Measurements from ENCODE around the gene RHOG.

RHOG gene

DNA sequence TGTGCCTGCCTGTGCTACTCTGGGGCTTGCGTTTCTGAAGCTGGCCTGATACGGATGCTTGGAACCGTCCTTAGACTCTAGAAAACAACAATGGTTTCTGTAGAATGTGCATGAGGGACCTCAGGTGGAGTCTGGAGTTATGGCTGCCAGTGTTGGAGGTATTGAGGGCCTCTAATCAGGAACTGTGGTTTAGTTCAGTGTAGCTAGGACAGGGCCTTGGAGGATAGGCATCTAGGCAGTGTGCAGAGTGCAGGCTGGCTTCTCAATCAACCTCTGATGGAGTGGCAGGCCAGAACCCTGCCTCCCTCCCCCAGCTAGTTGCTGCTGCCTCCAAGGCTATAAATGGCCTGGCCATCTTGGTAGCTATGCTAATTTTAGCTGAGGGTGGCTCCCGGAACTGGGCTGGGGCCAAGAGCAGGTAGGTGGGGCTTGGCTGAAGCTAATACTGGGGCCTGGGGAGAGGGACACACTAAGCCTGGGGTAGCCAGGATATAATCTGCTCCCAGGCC is 18.7 kb upstream of the RHOG start:
- no peak for DNase-seq (ENCODE audit: low read depth)

DNA sequence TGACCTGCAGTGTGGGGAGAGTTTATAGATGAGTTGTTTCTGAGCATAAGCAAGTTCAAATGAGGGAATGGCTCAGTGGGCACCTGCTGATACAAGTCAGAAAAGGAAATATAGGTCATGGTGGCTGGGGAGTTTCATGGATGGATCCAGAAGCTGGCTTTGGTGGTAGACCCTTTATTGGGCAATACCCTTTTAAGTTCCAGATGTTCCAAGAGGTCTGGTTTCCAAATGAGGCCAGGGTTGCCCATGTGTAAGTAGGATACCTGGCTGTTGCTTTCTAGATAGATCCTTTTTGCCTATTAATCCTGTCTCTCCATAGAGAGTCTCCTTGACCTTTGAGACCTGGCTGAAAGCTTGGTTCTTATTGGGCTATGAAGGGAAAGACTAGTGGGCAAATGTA is 16.9 kb upstream of the RHOG start:
- DNase-seq (ENCODE audit: low read depth) = no peak

DNA sequence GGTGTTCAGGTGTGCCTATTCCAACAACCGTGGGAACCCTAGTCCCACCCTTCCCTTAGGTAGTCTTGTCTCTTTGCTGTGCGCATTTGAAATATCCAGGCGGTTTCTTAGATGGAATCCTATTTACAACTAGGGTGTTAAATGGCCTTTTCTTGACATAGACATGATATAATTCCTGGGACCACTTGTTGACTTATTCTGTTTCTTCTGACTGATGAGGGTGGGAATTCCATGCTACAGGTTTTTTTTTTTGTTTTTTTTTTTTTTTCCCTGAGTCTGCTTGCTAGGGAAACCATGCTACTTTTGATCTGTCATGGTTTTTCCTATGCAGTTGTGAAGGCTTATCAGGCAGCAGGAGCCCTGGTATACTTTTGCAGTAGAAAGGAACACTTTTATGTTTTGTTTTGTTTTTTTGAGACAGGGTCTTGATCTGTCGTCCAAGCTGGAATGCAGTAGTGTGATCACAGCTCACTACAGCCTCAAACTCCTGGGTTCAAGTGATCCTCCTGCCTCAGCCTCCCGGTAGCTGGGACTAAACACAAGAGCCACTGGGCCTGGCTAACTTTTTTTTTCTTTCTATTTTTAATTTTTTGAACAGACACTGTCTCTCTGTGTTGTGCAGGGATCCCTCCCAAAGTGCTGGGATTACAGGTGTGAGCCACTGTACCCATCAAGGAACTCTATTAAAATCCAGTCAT is 16.2 kb upstream of the RHOG start:
- DNase-seq (ENCODE audit: low read depth) = no peak

DNA sequence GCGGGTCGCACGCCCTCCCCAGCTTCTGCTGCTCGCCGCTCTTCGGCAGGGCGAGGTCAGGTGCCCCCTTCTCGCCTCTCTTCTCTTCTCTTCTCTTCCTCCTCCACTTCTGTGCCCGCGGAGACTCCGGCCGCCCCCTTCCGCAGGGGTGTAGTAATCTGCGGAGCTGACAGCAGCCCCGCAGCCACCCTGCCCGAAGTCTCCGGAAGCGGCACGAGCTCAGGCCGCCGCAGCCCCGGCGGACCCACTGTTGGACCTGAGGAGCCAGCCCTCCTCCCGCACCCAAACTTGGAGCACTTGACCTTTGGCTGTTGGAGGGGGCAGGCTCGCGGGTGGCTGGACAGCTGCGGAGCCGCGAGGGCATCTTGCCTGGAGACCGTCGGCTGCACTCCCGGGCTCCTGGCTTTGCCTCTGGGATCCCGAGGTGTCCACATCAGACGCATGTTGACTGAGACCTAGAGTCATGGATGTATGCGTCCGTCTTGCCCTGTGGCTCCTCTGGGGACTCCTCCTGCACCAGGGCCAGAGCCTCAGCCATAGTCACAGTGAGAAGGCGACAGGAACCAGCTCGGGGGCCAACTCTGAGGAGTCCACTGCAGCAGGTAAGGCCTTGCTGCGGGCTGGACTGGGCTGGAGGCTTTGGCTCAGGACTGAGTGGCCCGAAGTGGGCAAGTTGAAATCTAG is 15.2 kb upstream of the RHOG start:
- no peak for DNase-seq (ENCODE audit: low read depth)

DNA sequence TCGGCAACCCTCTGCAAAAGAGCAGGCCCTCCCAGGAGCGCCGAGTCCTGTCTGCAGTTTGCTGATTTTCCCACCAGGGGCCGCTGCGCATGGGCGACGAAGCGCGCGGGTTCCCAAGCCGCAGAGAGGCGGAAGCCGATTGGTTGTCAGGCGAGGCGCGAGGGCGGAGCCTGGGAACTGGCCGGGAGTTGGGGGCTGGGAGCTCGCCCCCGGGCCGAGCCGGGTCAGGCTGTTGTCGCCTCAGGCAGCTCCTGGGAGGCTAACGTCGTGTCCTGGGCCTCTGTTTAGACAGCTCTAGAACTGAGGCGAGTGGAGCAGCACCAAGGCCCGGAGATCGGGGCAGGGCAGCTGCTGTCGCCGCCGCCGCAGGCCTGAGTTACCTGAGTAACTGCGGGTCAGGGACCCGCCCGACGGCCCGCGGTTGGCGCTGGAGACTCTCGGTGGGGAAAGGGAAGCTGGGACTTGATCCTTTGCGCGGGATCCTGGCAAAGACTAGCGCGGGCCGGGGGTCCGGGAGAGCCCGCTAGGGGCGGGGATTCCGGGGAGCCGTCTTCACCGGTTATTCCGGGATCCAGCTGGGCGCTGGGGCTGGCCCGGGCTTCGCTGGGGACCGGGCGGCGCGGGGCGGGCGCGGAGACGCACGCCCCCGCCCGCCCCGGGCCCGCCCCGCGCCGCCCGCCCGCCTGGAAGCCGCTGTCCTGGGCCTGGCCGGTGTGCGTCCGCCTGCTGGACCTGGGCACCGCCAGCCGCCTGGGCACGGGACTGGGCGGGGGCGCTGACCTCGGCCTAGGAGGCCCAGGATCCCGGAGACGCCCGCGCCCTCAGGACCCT is 14.4 kb upstream of the RHOG start, which contains the start of gene STIM1:
STIM1 (plus strand) TSS at position 688 of the 831 bp plus-strand sequence. CDS start 607 bp downstream, outside the sequence.
- DNase-seq (ENCODE audit: low read depth) = peak; percentile 97

DNA sequence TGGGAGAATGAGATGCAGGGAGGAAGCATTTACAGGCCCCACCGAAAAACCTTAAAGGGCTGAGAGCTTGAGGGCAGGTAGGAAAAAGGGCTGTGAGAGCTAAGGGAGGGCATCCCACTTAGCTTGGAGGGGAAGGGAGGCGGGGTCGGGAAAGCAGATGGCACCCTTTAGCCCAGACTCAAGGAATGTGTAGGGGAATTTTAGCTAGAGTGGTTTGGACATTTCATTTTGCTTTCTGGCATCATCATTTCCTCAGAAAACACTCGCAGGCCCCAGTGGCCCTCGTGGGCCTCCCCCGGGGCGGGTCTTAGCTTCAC is 13.9 kb upstream of the RHOG start:
- no peak for DNase-seq (ENCODE audit: low read depth)

DNA sequence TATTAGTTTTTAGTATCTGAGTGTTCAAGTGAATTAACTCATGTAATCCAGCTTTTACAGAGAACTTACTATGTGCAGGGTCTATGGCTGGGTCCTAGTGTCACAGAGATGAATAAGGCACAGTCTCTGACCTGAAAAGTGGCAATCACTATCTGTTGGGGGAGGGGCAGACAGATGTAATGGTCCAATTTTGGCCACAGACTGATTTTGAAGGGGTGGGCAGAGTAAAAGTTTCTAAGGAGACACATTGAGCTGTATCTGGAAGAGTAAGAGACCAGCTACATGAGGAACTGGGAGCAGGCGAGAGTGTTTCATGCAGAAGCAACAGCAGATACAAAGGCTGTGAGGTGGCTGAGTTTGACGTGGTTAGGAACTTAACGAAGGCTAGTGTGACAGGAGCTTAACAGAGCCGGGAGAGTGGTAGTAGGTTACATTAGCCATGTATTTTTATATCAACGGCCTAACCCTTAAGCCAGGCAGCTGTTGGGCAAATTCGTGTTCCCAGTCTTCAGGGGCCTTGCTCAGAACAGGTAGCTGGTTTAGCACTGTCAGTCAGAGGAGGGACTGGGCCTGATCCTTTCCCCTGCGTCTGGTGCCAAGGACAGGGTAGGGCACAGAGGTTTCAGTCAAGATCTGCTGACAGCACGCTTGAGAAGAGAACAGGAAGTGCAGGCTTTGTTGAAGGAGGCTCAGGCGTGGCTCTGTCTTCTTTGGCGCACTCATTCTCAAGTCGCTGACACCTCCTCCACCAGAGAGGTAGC is 13.3 kb upstream of the RHOG start:
- no peak for DNase-seq (ENCODE audit: low read depth)

DNA sequence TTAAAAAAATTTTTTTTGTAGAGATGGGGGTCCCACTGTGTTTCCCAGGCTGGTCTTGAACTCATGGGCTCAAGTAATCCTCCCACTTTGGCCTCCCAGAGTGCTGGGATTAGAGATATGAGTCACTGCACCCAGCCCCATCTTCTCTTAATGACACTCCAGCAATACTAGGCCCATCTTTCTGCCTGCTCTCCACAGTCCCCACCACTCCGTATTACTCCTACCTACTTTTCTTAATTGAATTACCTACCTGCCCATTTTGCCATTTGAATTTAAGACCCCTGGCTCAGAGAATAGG is 12.7 kb upstream of the RHOG start:
- no peak for DNase-seq (ENCODE audit: low read depth)

DNA sequence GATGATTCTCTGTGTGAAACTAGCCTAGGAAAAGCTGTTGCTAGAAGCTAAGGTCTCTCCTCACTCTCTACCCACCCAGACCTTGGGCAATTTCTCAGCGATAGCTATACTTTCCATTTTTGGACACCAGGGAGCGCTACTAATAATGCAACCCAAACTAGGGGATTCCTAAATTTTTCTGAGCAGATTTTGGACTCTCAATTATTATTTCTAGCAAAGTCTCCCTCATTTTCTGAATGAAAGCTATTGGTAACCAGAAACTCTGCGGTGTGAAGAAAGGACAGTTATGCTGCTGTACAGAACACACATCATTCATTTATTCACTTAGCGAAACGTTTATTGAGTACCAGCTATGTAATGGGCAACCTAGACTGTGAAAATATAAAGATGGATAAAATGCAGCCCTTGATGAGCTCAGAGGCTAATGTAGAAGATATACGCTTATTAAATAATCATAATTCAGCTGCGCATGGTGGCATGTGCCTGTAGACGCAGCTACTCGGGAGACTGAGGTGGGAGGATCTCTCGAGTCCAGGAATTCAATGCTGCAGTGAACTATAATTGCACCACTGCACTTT is 8.6 kb upstream of the RHOG start:
- no peak for DNase-seq (ENCODE audit: low read depth)

DNA sequence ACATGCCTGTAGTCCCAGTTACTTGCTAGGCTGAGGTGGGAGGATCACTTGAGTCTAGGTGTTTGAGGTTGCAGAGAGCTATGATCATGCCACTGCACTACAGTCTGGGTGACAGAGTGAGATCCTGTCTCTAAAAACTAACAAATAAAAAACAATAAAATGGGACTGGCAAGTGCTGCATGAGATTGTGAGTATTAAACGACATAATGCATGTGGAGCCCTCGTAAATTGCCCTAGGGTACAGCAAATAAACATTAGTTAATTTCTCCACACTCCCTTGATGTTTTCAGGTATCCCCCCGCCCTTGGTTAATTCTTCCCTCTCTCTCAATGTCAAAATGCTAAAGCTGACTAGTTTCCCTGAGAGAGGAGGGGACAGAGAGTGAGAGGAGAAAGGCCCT is 4.9 kb upstream of the RHOG start:
- DNase-seq (ENCODE audit: low read depth) = no peak

DNA sequence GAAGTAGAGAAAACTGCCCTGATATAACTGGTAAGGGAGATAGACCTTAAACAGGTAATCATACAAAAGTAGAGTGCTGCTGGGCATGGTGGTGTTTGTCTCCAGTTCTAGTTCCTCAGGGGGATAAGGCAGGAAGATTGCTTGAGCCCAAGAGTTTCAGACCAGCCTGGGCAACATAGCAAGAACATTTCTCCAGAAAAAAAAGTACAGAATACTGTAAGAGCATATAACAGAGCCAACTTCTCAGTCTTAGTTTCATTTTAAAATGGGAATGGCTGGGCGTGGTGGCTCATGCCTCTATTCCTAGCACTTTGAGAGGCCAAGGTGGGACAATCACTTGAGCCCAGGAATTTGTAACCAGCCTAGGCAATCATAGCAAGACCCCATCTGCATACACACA is 4.5 kb upstream of the RHOG start:
- DNase-seq (ENCODE audit: low read depth) = no peak

DNA sequence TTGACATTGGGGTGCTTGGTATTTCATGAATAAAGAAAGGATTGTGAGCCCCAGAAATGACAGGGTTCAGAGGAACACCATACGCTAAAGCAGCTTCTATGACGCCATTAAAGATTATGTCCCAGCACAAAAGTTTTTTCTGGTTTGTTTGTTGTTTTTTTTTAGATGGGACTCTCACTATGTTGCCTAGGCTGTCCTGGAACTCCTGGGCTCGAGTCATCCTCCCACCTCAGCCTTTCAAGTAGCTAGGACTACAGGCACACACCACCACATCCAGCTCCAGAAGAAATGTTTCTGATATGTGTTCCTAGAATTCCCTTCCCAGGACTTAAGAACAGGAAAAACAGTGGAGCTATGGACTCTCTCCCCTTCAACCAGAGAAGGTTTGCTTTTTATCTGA is 2.6 kb upstream of the RHOG start:
- DNase-seq (ENCODE audit: low read depth) = no peak

DNA sequence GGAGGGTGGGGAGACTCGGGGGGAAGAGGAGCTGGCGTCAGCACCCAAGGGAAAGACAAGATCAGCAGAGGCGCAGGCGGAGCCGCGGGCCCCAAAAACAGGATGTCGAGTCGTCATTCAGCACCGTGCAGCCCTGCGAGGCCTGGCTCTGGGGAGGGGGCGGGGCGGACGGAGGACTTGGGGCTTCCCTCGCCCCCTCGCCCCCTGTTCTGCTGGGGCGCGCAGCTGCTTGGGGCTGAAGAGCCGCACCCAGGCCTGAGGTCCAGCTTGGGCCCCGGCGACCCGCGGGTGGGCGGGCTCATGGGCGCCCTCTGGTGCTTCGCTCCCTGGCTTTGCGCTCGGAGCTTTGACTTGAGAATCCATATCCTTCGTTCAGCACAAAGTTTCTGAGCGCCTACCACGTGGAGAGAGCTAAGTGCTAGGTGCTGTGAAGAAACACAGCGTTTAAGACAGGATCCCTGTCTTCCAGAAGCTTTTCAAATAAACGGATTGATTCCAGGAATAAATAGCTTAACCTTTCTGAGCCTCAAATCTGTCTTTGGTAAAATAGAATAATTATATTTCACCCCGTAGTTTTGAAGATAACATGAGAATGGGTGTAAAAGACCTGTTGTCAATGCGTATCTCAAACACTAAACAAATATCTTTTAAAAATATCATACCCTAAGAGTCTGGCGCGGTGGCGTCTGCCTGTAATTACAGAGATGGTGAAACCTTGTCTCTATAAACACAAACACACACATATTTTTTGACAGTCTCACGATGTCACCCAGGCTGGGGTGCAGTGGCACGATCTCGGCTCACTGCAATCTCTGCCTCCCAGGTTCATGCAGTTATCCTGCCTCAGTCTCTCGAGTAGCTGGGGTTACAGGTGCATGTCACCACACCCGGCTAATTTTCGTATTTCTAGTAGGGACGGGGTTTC is 929 bp upstream of the RHOG start:
- peak; percentile 77 for DNase-seq (ENCODE audit: low read depth)

DNA sequence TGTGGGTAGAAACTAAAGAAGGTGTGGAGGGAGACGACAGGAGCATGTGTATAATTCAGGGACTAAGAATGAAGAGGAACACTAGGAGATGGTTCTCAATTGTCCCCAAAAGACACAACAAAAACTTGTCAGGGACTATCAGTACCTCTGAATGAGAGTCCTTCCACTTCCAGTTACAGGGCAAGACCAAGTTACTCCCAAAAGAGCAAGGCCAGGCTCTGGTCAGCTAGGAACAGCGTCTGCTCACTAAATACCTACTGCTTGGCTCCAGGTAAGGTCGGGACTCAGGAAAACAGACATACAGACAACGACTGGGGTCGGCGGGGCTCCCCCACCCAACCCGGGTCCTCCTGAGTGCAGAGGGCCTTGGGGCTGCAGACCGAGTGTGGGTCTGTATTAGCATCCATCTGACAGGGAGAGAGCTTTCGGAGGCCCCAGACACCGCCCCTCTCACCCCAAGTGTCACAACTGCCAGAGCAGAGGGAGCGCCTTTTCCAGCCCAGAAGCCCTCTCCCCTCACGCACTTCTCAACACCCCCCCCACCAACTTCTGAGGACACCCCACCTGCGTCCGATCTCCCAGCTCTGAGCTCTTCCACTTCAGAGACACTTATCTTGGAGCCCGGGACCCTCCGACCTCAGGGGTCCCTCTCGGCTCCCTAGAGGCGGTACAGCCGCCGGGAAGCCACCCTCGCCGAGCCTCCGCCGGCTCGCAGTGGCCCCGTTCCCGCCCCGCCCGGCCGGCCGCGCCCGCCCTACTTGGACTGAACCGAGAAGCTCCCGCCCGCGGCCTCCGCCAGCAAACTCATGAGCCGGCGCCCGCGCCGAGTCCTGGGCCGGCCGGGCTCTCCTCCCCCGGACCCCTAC is 522 bp downstream of the RHOG start:
- no peak for DNase-seq (ENCODE audit: low read depth)

DNA sequence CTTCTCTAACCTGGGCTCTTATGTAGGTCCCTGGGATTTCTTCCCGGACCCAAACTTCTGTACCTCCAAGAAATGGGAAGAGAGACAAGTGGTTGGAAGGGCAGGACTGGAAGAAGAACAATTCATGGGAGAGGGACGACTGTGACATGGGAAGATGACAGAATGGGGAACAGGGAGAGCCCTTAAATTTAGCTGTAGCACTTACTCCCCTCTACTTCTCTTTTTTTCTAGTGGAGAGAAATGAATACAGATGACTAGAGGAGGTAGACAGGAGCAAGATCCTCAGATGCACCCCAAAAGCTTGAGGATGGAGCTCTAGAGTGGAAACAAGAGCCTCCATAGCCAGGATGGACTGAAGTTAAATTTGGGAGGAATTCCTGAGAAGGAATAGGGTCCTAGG is 2.3 kb downstream of the RHOG start:
- DNase-seq (ENCODE audit: low read depth) = no peak

DNA sequence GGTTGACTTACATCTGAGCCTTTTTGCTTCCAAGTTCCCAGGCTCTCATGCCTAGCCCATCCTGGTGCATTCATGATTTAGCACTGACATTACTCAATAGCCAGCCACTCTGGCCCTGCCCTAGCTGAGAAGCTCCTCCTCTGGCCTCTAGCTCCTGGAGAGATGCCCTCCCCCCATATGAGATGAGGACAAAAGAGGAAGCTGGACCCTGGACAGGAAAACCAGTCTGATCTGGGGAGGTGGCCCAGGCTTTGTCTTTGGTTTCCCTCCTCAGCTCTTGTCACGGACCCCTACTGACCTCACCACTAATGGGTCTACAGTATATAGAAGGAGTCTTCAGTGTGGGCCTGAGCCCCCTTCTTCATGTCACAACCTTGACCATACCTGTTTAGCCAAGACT is 3.0 kb downstream of the RHOG start:
- DNase-seq (ENCODE audit: low read depth) = no peak

DNA sequence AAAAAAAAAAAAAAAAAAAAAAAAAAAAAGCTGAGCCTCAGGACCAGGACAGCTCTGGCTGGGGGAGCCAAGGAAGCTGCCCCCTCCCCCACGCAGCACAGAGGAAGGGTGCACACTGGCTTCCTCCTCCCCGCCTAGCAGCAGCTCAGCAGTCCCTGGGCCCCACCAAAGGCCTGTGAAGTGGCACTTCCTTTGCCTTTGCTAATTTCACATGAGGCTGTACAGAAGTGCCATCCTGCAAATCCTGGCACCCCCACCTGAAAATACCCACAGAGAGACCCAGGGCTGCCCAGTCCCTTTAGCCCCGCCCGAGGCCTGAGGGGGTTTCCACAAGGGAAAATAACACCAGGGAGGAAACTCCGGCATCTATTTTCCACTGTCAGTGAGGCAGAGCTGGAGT is 3.9 kb downstream of the RHOG start:
- DNase-seq (ENCODE audit: low read depth) = no peak

DNA sequence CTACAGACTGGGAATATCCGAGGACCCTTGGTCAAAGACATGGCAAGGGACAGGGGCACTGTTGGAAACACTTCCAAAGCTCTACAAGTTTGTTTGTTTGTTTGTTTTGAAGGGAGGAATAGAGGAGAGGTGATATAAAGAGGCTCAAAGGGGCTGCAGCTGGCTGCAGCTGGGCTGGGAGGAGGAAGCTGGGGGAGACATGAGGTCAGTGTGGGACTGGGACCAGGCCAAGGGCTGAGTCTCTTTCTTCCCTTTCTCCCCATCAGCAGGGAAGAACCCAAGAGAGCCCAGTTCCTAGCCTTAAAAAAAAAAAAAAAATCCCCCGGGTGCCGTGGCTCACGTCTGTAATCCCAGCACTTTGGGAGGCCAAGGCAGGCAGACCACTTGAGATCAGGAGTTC is 5.0 kb downstream of the RHOG start:
- no peak for DNase-seq (ENCODE audit: low read depth)

DNA sequence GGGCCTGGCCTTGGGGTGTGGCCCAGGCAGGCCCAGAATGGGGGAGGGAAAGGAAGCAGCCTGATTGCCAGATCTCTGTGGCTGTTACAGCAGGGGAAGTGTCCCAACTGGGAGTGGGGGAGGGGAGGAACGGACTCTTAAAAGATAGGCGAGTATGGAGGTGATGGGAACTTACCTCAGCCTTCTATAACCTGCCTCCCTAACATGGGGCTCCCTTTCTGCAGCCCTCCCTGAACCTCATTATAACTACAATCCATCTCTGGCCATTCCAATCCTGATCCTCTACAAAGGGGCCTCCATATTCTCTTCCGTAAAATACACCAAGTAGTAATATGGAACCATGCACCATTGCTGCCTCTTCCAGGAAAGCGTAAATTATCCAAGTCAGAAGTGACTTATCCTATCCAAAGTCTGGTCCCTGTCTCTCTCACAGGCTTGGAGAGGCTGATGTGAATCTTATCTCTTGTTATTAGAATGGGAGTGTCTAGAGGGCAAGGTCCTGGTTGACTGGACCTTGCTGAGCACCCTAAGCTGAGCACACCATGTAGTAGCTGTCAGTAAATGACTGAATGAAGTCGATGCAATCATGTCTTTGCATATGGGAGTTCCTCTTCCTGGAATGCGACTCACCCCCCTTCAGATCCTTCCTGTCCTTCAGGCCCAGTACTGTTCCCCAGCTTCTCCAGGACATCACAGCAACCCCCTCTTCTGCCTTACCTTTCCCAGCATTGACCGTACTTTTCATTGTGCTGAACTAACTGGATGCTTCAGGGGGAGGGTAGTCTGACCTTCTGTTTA is 5.9 kb downstream of the RHOG start:
- no peak for DNase-seq (ENCODE audit: low read depth)

Measured in stimulated activated CD8-positive, alpha-beta memory T cell treated with anti-CD3 and anti-CD28 coated beads, Interleukin-15, amount 100 ng/mL, for 1 hour (primary cell).